H9 (cell line): ENCODE results near the gene SWI5. TPM values are rescaled to one million over a fixed set of nuclear protein-coding genes. Genes with fewer than 3 reads are reported as not detected.

ENCODE experiments used
- DNase-seq: peaks from one replicate; pipeline ENCODE4 v3.0.0-alpha.2; 2017
- H2AFZ ChIP-seq: one replicate; pipeline ENCODE4 v1.6.1; 2013; ENCODE audit warnings: mild to moderate bottlenecking, low read length, control low read depth, moderate library complexity
- H2AK5ac ChIP-seq: 2 replicates; pipeline ENCODE4 v1.6.1; 2013; ENCODE audit warnings: low read length, control low read depth, mixed read lengths; ENCODE audit not compliant: insufficient read length
- H2BK120ac ChIP-seq: one replicate; pipeline ENCODE4 v1.6.1; 2013; ENCODE audit warnings: low read depth, mild to moderate bottlenecking, low read length, control low read depth, inconsistent platforms; ENCODE audit not compliant: poor library complexity, severe bottlenecking
- H2BK12ac ChIP-seq: 2 replicates; pipeline ENCODE4 v1.6.1; 2013; ENCODE audit warnings: low read length, control low read depth, mixed read lengths, low read depth; ENCODE audit not compliant: insufficient read length
- H2BK15ac ChIP-seq: 2 replicates; pipeline ENCODE4 v1.6.1; 2013; ENCODE audit warnings: low read depth, low read length, control low read depth
- H2BK20ac ChIP-seq: one replicate; pipeline ENCODE4 v1.6.1; 2013; ENCODE audit warnings: low read depth, mild to moderate bottlenecking, low read length, control low read depth, inconsistent platforms; ENCODE audit not compliant: poor library complexity, severe bottlenecking
- H2BK5ac ChIP-seq: 2 replicates; pipeline ENCODE4 v1.6.1; 2013; ENCODE audit warnings: low read length, control low read depth, mixed read lengths; ENCODE audit not compliant: insufficient read length
- H3K14ac ChIP-seq: 2 replicates; pipeline ENCODE4 v1.6.1; 2013; ENCODE audit warnings: low read length, control low read depth; ENCODE audit not compliant: insufficient read depth
- H3K18ac ChIP-seq: 2 replicates; pipeline ENCODE4 v1.6.1; 2013; ENCODE audit warnings: low read depth, mild to moderate bottlenecking, mixed read lengths, low read length, control low read depth; ENCODE audit not compliant: insufficient read length
- H3K23ac ChIP-seq: 2 replicates; pipeline ENCODE4 v1.6.1; 2013; ENCODE audit warnings: low read length, control low read depth, mixed read lengths, low read depth; ENCODE audit not compliant: insufficient read length
- H3K23me2 ChIP-seq: 2 replicates; pipeline ENCODE4 v1.6.1; 2013; ENCODE audit warnings: low read depth, mild to moderate bottlenecking, mixed read lengths, low read length, control low read depth; ENCODE audit not compliant: insufficient read length, poor library complexity, severe bottlenecking
- H3K27ac ChIP-seq: 2 replicates; pipeline ENCODE4 v1.5.1; 2013; ENCODE audit warnings: low read length, control low read depth, mixed read lengths, low read depth; ENCODE audit not compliant: insufficient read length
- H3K27me3 ChIP-seq: 2 replicates; pipeline ENCODE4 v1.6.1; 2013; ENCODE audit warnings: low read length, control low read depth, inconsistent platforms; ENCODE audit not compliant: insufficient read depth
- H3K4ac ChIP-seq: 2 replicates; pipeline ENCODE4 v1.6.1; 2013; ENCODE audit warnings: low read depth, mild to moderate bottlenecking, control low read depth, inconsistent platforms, low read length, moderate library complexity
- H3K4me1 ChIP-seq: 2 replicates; pipeline ENCODE4 v1.6.1; 2013; ENCODE audit warnings: low read length, control low read depth, inconsistent platforms; ENCODE audit not compliant: insufficient read depth
- H3K4me2 ChIP-seq: 2 replicates; pipeline ENCODE4 v1.6.1; 2013; ENCODE audit warnings: low read length, control low read depth, mixed read lengths; ENCODE audit not compliant: insufficient read length, insufficient read depth
- H3K56ac ChIP-seq: 2 replicates; pipeline ENCODE4 v1.6.1; 2013; ENCODE audit warnings: low read depth, mild to moderate bottlenecking, mixed read lengths, low read length, control low read depth; ENCODE audit not compliant: insufficient read length
- H3K79me1 ChIP-seq: 2 replicates; pipeline ENCODE4 v1.6.1; 2013; ENCODE audit warnings: low read depth, mild to moderate bottlenecking, moderate library complexity, low read length, control low read depth, inconsistent platforms; ENCODE audit not compliant: insufficient read depth, poor library complexity, severe bottlenecking
- H3K79me2 ChIP-seq: 2 replicates; pipeline ENCODE4 v1.6.1; 2013; ENCODE audit warnings: low read length, control low read depth, inconsistent platforms; ENCODE audit not compliant: insufficient read depth
- H3K9ac ChIP-seq: 2 replicates; pipeline ENCODE4 v1.6.1; 2013; ENCODE audit warnings: low read length, control low read depth, mixed read lengths; ENCODE audit not compliant: insufficient read length; ENCODE audit errors: extremely low read depth
- H3K9me3 ChIP-seq: one replicate; pipeline ENCODE4 v1.6.1; 2013; ENCODE audit warnings: low read depth, low read length, inconsistent platforms; ENCODE audit not compliant: control insufficient read depth
- H3T11ph ChIP-seq: one replicate; pipeline ENCODE4 v1.6.1; 2013; ENCODE audit warnings: mild to moderate bottlenecking, low read length, control low read depth, inconsistent platforms
- H4K20me1 ChIP-seq: one replicate; pipeline ENCODE4 v1.6.1; 2013; ENCODE audit not compliant: control insufficient read depth, insufficient read length, insufficient read depth
- H4K5ac ChIP-seq: 2 replicates; pipeline ENCODE4 v1.6.1; 2013; ENCODE audit warnings: low read depth, mild to moderate bottlenecking, mixed read lengths, low read length, control low read depth; ENCODE audit not compliant: insufficient read length
- H4K8ac ChIP-seq: replicated peaks from 2 replicates; pipeline ENCODE4 v1.6.1; 2013; ENCODE audit warnings: low read length, control low read depth, mixed read lengths, low read depth; ENCODE audit not compliant: insufficient read length
- H4K91ac ChIP-seq: 2 replicates; pipeline ENCODE4 v1.6.1; 2013; ENCODE audit warnings: low read depth, mild to moderate bottlenecking, moderate library complexity, mixed read lengths, low read length, control low read depth; ENCODE audit not compliant: insufficient read length
- H3K27ac Mint-ChIP-seq, 3 experiments: 2 replicates in 2 of 3; 3 replicates in 1 of 3; pipeline ENCODE4 v1.8.0; 2020 to 2021; ENCODE audit warnings: mixed read lengths in 3 of 3, mild to moderate bottlenecking in 1 of 3, moderate library complexity in 1 of 3
- H3K27me3 Mint-ChIP-seq: 2 replicates; pipeline ENCODE4 v1.8.0; 2021; ENCODE audit warnings: low read depth, mild to moderate bottlenecking, moderate library complexity, mixed read lengths
- H3K36me3 Mint-ChIP-seq, 3 experiments: 2 replicates in 2 of 3; 3 replicates in 1 of 3; pipeline ENCODE4 v1.8.0; 2020 to 2021; ENCODE audit warnings: low read depth in 3 of 3, mixed read lengths in 3 of 3; ENCODE audit not compliant: insufficient read depth in 1 of 3
- H3K4me1 Mint-ChIP-seq, 2 experiments: 2 replicates each; pipeline ENCODE4 v1.8.0; 2020; ENCODE audit warnings: mixed read lengths in 2 of 2
- H3K4me3 Mint-ChIP-seq, 2 experiments: 2 replicates in 1 of 2; 3 replicates in 1 of 2; pipeline ENCODE4 v1.8.0; 2020 to 2021; ENCODE audit warnings: mild to moderate bottlenecking in 2 of 2, mixed read lengths in 2 of 2, moderate library complexity in 1 of 2
- H3K9me3 Mint-ChIP-seq, 2 experiments: 2 replicates in 1 of 2; 3 replicates in 1 of 2; pipeline ENCODE4 v1.8.0; 2020; ENCODE audit warnings: mild to moderate bottlenecking in 2 of 2, mixed read lengths in 2 of 2, moderate library complexity in 1 of 2
- CTCF ChIP-seq: fragments of 200-600 bp; sonication (generic); conservative IDR thresholded peaks from 3 replicates; pipeline ENCODE4 v1.8.0; 2021; ENCODE audit warnings: antibody characterized with exemption, mild to moderate bottlenecking
- WGBS: extraction: QIAGEN DNeasy Blood & Tissue Kit; methylation state at CpG from one replicate; pipeline ENCODE4 v1.1.7; 2013; ENCODE audit warnings: missing lambda C conversion rate, low lambda C conversion rate, mixed read lengths; ENCODE audit not compliant: insufficient read length; ENCODE audit errors: extremely low coverage; 5-methylcytosine and 5-hydroxymethylcytosine counted together
- total RNA-seq: library from RNA; stranded (reverse); gene quantifications from 2 replicates; pipeline ENCODE4 v1.2.1, GENCODE V29; 2021

SWI5 gene
- total RNA-seq, 1 experiment from 2014 or later, result 25.6 TPM

DNA sequence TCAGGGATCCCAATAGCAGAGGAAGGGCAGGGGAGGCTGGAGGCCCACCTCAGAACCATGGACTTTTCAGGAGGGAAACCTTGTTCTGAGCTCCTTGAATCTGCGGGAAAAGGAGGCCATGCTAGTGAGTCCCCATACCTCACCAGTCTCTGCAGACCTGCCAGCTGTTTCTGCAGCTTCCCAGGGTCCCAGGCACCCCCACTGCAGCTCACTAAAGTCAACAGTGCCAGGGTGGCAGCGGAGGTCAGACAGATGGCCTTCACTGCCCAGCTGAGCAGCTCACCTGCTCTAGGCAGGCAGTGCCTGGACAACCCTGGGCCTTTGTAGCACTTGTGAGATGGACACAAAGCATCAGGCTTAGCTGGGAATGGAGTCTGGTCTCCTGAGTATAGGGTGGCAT is 59.8 kb downstream of the SWI5 start:
- Histone ChIP-seq H2AK5ac (no peak overlapping the region), H3K4me2 (no peak overlapping the region), H2BK120ac (no peak overlapping the region), H3K27me3 (no peaks in the 10 kb centered on the region), H4K8ac (no peak overlapping the region), H3K9me3 (no peaks in the 10 kb centered on the region), H2BK5ac (no peak overlapping the region), H3K23me2 (no peaks in the 10 kb centered on the region), H3K79me1 (no peaks in the 10 kb centered on the region), H3K14ac (no peak overlapping the region), H3K18ac (no peak overlapping the region), H3K79me2 (no peaks in the 10 kb centered on the region), H4K20me1 (no peaks in the 10 kb centered on the region), H2BK12ac (no peak overlapping the region), H3K9ac (no peak overlapping the region), H3K56ac (no peak overlapping the region), H3K27ac (no peak overlapping the region), H3T11ph (no peak overlapping the region), H2BK15ac (no peak overlapping the region), H4K91ac (no peak overlapping the region), H3K23ac (no peak overlapping the region), H2BK20ac (no peak overlapping the region), H3K4me1 (no peaks in the 10 kb centered on the region), H2AFZ (no peak overlapping the region), H3K4ac (no peak overlapping the region), H4K5ac (no peak overlapping the region)
- no peaks in the 10 kb centered on the region for H3K9me3 Mint-ChIP-seq
- H3K4me3 Mint-ChIP-seq, result no peak overlapping the region
- H3K27me3 Mint-ChIP-seq, result no peaks in the 10 kb centered on the region
- H3K4me1 Mint-ChIP-seq, result no peaks in the 10 kb centered on the region
- no peak for DNase-seq
- no CpG with 5 or more reads among the region's 2 CpGs for WGBS
- no peak for TF ChIP-seq CTCF
- no peak overlapping the region for H3K27ac Mint-ChIP-seq
- H3K36me3 Mint-ChIP-seq, result peaks cover 0 to 13% (median 4%) of the 10 kb centered on the region in 3 experiments; a peak in 4 of 7 replicates
